Astrocyte (in vitro differentiated cells and primary cell): Measurements from ENCODE around the gene ZNF512.

Experiments
- EZH2 ChIP-seq: IDR thresholded peaks from 2 replicates; pipeline ENCODE4 v1.6.1; 2012; ENCODE audit warnings: mild to moderate bottlenecking, low read length, inconsistent platforms; ENCODE audit not compliant: insufficient read depth
- TF ChIP-seq, protein P1 (sequence below): IDR thresholded peaks from 2 replicates; pipeline ENCODE4 v1.5.1; 2011; ENCODE audit warnings: low read depth, mild to moderate bottlenecking, inconsistent platforms, low read length, moderate library complexity; ENCODE audit not compliant: insufficient read depth

DNA sequence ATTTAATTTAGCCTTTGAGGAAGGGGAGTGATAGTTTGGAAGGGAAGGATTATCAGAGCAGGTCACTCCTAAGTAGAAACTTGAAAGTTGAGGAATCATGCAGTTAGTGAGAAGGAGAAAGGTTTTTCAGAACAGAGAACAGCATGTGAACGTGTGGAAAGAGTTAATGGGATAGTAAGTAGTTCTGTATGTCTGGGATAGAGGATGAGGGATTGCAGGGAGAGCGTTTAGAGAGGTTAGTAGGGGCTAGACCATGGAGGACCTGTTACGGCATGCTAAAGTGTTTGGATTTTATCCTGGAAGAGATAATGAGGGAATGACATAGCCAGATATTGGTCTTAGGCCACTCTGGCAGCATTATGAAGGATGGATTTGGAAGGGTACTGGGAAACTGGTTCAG lies 1.8 kb downstream of the ZNF512 start:
- TF ChIP-seq, protein P1, sequence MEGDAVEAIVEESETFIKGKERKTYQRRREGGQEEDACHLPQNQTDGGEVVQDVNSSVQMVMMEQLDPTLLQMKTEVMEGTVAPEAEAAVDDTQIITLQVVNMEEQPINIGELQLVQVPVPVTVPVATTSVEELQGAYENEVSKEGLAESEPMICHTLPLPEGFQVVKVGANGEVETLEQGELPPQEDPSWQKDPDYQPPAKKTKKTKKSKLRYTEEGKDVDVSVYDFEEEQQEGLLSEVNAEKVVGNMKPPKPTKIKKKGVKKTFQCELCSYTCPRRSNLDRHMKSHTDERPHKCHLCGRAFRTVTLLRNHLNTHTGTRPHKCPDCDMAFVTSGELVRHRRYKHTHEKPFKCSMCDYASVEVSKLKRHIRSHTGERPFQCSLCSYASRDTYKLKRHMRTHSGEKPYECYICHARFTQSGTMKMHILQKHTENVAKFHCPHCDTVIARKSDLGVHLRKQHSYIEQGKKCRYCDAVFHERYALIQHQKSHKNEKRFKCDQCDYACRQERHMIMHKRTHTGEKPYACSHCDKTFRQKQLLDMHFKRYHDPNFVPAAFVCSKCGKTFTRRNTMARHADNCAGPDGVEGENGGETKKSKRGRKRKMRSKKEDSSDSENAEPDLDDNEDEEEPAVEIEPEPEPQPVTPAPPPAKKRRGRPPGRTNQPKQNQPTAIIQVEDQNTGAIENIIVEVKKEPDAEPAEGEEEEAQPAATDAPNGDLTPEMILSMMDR, result no peak
- TF ChIP-seq EZH2, result no peak
